ENCODE results near the gene SOHLH2.

SOHLH2 gene

DNA sequence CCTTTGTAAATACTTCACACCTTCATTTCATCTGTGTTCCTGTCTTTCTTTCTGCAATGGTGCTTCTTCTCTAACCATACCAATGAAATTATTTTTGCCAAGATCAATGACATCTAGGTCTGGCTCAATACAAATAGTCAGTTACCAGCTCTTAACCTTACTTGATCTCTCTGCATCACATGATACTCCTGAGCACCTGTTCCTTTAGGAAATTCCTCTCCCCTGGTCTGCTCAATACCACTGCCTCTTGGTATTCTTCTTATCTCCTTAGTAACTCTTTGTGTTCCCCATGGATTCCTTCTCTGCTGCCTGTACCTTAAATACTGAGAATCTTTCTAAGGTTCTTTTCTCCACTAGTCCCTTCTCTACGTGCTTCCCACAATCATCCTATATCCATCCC lies 25.9 kb downstream of the SOHLH2 start:
- in situ Hi-C loops (cut with HindIII; ENCODE audit: low sequenced_read_pairs) = no loop called here

DNA sequence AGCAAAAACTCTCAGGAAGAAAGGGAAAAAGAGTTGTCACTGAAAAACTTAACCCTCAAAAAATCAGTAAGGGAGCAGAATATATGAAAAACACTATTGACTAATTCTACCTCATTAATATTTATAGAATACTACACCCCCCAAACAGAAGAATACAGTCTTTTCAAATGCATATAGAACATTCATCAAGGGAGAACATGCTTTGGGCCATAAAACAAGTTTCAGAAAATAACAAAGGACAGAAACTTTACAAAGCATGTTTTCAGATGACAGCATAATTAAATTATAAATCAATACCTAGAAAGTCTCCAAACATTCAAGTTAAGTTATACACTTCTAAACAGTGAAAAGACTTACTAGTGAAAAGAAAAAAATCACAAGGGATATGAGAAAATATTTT lies 30.5 kb downstream of the SOHLH2 start:
- in situ Hi-C loops (cut with HindIII; ENCODE audit: low sequenced_read_pairs) = no loop called here

DNA sequence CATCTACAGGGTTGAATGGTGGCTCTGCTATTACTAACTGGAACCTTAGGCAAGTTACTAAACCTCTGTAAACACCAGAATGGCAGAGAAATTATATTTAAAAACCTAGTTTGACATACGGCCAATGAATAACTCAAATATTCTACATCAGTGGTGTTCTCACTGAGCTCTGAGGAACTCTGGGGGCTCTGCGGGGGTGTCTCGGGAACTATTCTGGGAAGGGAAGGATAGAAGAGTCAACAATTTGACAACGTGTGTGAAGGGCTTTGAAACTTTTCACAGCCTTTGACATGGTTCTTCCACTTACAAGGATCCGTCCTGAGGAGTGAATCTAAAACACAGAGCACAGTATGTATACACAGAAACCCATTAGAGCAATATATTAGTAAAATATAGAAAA lies 38.7 kb downstream of the SOHLH2 start:
- in situ Hi-C loops (cut with HindIII; ENCODE audit: low sequenced_read_pairs) = no loop called here

DNA sequence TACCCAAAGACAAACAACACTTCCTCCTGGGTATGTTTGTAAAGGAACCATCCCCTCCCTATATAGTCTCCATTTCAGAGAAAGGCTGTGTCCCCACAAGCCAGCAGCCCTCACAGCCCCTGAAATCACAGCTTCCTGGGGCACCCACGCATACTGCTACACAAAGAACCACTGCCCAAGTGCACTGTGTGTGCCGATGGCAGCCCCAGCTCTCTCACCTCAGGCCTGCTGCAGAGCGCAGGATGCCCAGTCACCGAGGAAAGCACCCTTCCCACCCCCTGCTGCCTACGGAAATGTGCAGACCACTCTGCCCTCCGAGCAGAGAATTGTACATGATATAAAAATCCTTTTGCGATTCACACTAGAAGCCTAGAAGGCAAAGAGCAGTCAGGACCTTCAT lies 39.4 kb downstream of the SOHLH2 start:
- in situ Hi-C loops (cut with HindIII; ENCODE audit: low sequenced_read_pairs) = no loop called here

DNA sequence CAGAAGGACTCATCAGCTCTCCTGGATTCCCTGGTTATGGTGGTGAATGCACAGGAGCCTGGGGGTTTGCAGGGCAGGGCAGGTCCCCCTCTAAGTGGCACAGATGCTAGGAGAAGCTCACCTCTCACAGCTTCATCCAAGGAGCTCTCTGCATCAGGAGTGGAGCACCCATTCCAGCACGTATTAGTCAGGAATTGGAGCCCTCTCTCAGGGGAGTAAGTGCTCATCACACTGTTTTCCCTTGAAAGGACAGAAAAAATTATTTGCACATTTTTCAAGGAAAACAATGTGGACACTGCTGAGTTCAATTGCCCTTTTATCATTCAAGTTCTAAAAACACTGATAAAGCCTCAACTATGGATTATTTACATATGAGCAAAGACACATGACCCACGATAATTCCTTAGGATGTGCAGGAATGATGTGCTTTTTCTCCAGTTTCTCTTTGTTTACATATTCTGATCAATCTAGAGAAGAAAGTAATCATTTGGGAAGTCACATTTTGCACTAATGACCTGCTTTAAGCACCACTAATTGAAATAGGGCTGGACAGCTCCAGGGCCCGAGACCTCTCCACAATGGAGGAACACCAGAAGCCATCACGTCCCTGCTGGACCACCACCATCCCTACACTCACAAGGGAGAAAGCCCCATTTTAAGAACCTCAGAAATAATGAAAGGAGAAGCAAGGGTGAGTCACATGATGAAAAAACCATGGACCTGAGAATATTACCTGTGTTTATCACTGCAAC lies 40.6 kb downstream of the SOHLH2 start:
- in situ Hi-C loops (cut with HindIII; ENCODE audit: low sequenced_read_pairs) = no loop called here

DNA sequence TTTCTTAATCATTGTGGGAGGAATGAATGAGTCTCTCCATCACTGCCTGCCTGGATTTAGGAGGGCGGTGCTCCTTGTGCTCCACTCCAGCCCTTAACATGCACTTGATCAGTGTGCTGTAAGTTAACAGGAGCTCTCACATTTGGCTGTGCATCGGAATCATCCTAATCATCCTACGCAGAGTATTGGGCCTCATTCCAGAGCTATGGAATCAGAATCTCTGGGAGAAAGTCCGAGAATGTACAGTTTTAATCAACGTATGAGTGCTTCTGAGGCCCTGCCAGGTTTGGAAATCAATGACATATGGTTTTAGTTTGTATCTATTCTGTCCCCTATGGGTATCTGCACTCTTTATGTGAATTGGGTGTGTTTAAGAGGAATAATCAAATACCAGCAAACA lies 48.3 kb downstream of the SOHLH2 start:
- in situ Hi-C loops (cut with HindIII; ENCODE audit: low sequenced_read_pairs) = no loop called here

DNA sequence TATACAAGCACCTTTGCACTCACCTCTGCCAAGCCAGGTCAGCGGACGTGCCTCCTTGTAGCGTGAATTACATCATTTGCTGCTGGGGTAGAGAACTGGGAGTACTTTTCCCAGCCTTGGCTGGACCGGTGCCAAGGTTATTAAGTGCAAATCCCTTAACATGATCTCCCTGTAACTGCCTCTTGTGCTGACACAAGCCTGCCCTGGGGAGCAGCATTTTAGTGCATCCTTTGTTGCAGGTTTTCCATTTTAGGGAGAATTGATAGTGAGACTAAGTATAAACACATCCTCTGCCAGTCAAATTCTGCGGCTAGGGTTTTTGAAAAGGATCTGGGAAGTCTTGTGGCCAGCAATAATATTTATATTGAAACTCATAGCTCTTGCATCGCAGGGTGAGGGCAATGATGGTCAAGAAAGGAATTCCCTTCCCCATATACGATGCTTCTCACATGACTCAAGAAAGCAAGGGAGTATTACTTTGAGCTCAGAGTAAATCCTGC lies 50.5 kb downstream of the SOHLH2 start:
- in situ Hi-C loops (cut with HindIII; ENCODE audit: low sequenced_read_pairs) = no loop called here

DNA sequence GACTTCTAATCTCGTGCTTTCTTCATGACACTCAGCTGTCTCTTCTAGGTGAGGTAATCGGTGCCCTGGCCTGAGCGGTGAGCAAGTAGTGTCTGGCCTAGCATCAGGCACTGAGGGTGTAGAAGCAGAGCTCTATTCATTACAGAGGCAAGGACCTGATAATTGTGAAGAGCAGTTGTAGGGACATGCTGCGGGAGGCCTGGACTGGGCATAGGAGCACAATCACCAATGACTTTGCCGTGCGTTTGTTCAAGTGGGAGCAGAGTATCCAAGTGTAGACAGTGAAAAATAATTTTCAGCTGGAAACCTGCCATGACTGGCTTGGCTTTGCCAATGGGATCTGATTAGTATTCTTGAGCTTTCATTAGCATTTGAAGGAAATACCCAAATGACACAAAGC lies 51.1 kb downstream of the SOHLH2 start:
- in situ Hi-C loops (cut with HindIII; ENCODE audit: low sequenced_read_pairs) = no loop called here

DNA sequence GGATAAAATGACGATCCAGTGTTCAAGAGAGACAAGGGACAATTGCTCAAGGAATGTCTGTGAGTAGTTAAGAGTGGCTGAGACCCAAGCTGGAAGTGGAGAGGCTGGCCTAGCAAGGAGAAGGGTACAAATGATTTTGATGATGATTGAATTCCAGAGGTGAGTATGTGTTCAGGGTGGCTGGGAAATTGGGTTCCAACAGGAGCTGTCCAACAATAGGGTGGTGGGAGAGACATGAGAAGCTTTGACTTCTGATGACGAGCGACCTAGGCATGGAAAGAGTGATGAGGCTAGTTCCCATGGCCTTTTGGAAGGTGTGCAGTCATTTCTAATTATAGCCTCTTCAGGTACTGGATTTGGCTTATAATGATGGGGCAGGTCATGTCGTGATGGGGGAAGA lies 54.1 kb downstream of the SOHLH2 start:
- in situ Hi-C loops (cut with HindIII; ENCODE audit: low sequenced_read_pairs) = no loop called here

DNA sequence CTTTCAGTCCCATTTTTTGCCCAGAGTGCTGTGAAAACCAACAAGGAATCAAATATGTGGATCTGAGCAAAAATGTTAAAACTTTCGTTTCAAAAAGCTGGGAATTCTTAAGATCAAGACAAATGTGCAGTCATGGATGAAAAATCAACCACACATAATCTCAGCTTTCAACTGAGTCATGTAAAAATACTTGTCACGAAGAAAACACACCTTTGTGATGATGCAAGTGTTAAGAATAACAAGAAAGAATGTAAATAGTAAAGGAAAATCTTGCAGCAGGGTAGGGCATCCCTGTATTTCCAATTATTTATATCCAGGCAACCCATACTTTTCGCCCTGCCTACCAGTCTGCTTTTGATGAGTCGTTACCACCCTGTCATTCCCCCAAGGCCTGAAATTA lies 55.7 kb downstream of the SOHLH2 start:
- in situ Hi-C loops (cut with HindIII; ENCODE audit: low sequenced_read_pairs) = no loop called here

DNA sequence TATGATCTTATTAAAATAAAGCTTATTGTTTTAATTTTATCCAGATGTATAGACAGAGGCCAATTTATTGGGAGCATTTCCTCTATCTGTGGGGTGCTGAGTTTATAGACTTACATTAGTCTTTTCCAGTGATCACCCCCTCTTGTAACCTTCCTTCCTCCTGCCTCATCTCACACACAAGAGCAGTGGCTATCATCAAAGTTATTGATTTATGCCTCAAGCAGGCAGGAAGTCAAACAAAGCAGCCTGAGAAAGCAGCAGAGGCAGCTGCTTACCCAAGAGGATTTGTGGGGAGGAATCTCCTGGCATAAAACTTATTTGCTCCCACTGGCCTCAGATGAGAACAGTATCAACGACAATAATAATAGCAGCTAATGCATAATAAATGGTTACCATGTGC lies 56.9 kb downstream of the SOHLH2 start:
- in situ Hi-C loops (cut with HindIII; ENCODE audit: low sequenced_read_pairs) = no loop called here

DNA sequence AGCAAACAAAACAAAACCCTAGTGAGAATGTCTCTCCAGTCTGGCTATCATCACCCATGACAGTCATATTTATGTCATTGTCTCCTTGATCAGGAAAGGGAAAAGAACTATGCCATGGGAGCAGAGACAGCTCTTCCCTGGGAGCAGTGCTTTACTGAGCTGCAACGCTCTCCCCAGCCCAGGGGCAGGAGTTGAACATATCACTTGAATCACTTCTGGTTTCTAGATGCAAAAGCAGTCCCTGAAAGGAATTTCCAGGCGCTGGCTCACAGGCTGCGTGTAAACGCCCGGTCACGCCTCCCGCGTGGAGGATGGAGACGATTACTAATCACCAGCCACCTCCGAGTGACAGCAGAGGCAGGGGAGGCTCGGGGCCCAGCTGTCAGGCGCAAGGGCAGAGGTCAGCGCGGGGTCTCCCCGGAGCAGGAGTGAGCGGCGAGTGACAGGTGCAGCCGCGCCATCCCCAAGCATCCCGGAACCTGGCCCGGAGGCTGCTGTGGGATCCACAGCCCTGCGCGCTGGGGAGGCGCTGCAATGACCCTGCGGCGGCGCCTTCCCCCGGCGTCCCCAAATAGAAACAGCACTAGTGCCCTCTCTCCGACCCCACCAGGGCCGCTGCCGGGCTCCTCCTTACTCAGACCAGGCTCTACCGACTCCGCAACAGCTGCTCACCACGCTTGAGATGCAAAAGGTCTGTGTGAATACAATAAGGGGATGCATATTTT lies 59.6 kb downstream of the SOHLH2 start:
- in situ Hi-C loops (cut with HindIII; ENCODE audit: low sequenced_read_pairs) = no loop called here

DNA sequence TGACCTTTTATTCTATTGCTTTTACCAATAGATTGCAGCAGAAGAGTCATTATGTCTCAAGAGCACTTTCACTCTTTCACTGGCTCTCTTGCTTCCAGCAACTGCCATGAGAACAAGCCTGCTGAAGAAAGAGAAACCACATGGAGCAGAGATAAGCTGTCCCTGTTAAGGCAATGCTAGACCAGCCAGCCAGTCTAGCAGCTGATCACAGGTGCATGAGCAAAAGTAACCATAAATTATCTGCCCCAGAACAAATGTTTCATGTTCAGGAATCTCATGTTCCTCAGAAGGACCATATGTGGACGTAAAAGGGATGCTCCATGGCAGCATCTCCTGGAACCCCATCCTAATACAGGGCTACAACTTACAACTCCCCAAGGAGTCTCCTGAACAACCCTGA lies 62.8 kb downstream of the SOHLH2 start:
- in situ Hi-C loops (cut with HindIII; ENCODE audit: low sequenced_read_pairs) = no loop called here

DNA sequence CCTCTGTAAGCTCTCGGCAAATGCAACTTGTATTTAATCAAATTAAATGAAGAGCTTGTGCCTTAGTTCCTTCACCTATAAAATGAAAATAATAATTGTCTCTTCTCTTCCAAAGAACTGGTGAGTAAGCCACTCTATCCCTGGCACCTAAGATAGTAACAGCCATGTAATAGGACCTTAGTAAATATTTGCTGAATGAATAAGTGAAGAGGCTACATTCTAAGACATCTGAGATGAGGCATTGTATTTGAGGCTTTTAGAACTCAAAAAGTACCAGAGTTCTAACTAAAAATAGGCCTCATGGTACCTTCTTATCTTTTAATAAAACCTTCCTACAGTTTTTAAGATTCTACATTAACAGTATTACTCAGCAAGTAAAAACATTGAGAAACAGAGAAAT lies 65.9 kb downstream of the SOHLH2 start:
- in situ Hi-C loops (cut with HindIII; ENCODE audit: low sequenced_read_pairs) = no loop called here

DNA sequence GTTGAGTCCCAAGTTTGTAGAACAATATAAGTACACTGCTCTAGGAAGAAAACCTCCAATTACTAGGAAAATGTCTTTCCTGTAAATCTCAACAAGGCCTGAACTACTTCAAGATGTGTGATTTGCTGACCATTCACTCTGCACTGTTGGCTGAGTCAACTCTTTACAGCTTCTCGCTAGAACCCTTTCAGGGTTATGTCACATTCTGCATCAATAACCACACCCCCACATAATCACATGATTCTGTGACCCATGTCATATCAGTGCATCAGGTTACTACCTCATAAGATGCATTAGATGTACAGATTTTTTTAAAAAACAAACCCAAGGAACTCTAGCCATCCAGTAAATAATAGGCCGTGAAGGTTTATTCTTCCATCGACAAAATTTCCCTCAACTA lies 67.0 kb downstream of the SOHLH2 start:
- in situ Hi-C loops (cut with HindIII; ENCODE audit: low sequenced_read_pairs) = no loop called here

DNA sequence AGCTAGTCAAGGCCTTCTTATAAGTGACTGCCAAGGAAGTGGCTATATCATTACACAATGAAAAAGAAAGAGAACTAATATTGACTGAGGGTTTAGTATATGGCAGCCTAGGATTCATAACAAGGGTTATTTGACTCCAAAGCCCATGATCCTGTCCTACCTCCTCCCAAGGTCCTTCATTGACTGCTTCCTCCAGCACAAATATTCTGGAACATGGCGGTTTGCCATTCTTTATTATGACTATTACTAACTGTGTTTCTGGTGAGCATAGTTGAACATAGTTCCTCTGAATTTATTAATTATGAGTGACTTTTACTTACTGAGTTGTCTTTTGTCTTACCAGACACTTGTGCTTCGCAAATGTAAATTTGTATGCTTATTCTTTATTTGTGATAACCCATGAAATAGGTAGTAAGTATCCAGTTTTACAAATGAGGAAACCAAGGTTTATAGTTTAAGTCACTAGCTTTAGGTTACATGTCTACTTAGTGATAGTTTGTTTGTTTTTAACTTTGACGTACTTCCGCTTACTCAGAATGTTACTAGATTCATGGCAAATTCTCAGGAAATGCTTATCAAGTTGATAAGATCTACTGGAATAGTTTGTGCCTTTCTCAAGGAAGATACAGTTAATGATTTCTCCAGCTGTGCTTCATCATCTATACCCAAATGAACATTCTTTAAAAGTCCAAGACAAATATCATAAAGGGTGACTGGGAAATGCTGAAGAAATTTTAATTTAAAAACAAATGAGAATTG lies 67.7 kb downstream of the SOHLH2 start:
- in situ Hi-C loops (cut with HindIII; ENCODE audit: low sequenced_read_pairs) = no loop called here

DNA sequence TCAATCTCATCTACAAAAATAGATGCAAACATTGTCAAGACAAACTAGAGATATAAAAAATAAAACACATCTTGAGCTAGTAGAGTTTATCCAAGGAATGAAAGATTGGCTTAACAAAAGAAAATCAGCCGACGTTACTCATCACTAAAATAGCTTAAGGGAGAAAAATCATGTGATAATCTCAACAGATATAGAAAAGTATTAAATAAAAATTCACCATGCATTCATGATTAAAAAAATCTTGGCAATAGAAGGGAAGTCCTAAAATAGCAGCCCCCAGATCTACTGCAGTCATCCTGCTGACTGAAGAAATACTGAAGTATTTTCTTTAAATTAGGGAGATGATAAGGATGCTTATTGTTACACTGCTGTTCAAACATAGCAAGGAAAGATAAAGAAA lies 70.6 kb downstream of the SOHLH2 start:
- in situ Hi-C loops (cut with HindIII; ENCODE audit: low sequenced_read_pairs) = no loop called here

DNA sequence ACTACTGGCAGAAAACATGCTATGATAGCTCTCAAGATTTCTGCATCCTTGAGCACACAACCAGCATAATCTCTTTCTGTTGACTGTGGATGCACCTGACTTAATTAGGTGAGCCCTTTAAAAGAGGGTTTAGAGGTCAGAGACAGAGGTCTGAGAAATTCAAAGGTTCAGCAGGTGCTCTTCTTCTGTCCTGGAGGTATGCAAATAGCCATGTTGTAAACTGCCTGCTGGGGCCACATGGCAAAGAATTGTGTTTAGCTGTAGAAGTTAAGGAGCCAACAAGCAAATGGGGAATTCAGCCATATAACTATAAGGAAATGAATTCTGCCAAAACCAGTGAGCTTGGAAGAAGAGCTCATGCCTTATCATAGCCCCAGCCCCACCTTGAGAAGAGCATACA lies 71.6 kb downstream of the SOHLH2 start:
- in situ Hi-C loops (cut with HindIII; ENCODE audit: low sequenced_read_pairs) = no loop called here

DNA sequence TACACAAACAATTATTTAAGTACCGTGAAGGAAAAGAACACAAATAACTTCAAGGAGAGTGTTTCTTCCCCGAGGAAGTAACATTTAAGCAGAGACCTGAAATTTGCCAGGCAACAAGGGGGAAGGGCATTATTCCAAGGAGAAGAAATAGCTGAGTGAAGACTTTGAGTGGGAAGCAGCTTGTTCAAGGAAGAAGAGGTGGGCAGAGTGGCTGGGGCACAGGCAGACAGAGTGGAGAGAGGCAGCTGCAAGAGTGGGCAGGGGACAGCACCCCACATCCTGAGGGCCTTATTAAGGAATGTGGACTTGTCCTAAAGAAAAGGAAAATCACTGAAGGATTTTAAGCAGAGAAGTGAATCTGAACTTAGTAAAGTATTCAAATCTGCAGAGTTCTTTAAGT lies 78.5 kb downstream of the SOHLH2 start:
- in situ Hi-C loops (cut with HindIII; ENCODE audit: low sequenced_read_pairs) = no loop called here

DNA sequence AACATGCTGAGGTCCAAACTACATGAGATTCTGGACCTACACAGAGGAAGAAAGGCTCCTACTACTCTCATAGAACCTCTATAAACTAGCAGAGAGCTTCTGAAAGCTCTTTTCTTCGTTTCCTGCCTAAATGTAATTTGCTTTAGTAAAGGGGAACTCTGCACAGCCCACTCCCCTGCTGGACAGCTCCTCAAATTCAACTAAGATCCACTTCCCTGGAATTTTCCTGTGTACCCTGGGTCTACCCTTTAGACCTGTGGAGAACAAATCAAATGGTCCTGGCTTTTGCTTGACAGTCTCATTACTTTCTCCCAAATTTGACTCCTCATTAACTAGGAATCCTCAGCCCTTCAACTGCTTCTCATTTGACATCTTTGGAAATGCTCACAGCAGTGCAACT lies 79.7 kb downstream of the SOHLH2 start:
- in situ Hi-C loops (cut with HindIII; ENCODE audit: low sequenced_read_pairs) = no loop called here

DNA sequence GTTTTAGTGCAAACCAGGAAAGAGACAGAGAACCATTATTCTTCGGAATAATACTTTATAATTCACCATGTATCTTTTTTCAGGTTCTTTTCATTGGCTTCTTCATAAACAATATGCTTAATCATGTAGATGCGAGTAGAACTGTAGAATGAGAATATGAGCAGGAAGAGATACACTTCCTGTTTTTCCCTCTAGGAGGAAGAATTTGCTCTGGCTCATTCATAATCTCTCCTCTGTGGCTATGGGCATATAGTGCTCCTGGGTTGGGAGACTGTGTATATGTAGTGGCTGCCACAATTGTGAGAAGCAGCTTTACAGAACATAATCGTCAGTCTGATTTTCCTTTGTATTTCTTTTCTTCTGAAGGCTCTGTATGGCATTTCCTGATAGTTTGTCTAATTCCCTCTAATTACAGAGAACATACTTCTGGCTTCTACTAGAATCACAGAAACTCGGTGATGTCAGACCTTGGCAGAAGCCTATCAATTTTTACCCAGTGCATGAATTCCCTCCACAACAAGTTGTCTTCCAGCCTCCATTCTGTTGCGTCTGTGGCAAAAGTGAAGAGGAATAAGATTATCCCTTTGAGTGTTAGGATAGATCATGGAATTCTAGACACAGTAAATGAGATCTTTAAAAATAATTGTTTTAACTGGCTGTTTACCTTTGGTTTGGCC lies 80.3 kb downstream of the SOHLH2 start:
- in situ Hi-C loops (cut with HindIII; ENCODE audit: low sequenced_read_pairs) = no loop called here

Data from DLD1 (cell line).